Large intestine (tissue), 3 donors: ENCODE results near the gene RASA3. TPM values are rescaled to one million over a fixed set of nuclear protein-coding genes. Genes with fewer than 3 reads are reported as not detected.
"Not testable (repeated sequence)": the region's sequence is repeated elsewhere in the genome, so short reads cannot be mapped to it uniquely, and the experiment has no call there.

Source experiments
- DNase-seq, 2 donors: peaks; one replicate each; pipeline versions ENCODE4 v3.0.0 to v3.0.0-alpha.2; 2013
- H3K27ac ChIP-seq: one replicate; pipeline ENCODE4 v1.5.1; 2013; ENCODE audit warnings: low read length
- H3K27me3 ChIP-seq: 2 replicates; pipeline ENCODE4 v1.6.1; 2013; ENCODE audit warnings: low read length; ENCODE audit not compliant: control insufficient read depth, insufficient read depth
- H3K36me3 ChIP-seq: 2 replicates; pipeline ENCODE4 v1.6.1; 2013; ENCODE audit warnings: low read length; ENCODE audit not compliant: control insufficient read depth, insufficient read depth
- H3K4me1 ChIP-seq: one replicate; pipeline ENCODE4 v1.6.1; 2013; ENCODE audit warnings: low read length; ENCODE audit not compliant: control insufficient read depth, insufficient read depth
- H3K4me3 ChIP-seq: one replicate; pipeline ENCODE4 v1.5.1; 2013; ENCODE audit warnings: low read length
- H3K9me3 ChIP-seq: one replicate; pipeline ENCODE4 v1.6.1; 2013; ENCODE audit warnings: mild to moderate bottlenecking, low read depth, low read length, moderate library complexity; ENCODE audit not compliant: control insufficient read depth
- WGBS: methylation state at CpG from one replicate; pipeline ENCODE4 v1.1.5; 2013; ENCODE audit warnings: low lambda C conversion rate; ENCODE audit not compliant: insufficient coverage; 5-methylcytosine and 5-hydroxymethylcytosine counted together
- polyA plus RNA-seq: library from polyadenylated mRNA; unstranded; fragments of 120-200 nt; gene quantifications from one replicate; pipeline ENCODE4 v1.2.1, GENCODE V29; 2013

Gene RASA3
- polyA plus RNA-seq, 1 donor = 8.3 TPM

GRCh38 chr13:114099918-114100445 lies 32.4 kb downstream of the RASA3 start:
- DNase-seq = no peak
- WGBS = no CpG with 5 or more reads among the region's 25 CpGs
- Histone ChIP-seq H3K4me3 (no peak overlapping the region), H3K36me3 (no peaks in the 10 kb centered on the region), H3K27me3 (no peaks in the 10 kb centered on the region), H3K27ac (no peak overlapping the region), H3K4me1 (no peaks in the 10 kb centered on the region), H3K9me3 (peaks cover 9% of the 10 kb centered on the region)

GRCh38 chr13:114099191-114099590 lies 33.2 kb downstream of the RASA3 start:
- H3K27me3 ChIP-seq = no peaks in the 10 kb centered on the region
- no peaks in the 10 kb centered on the region for H3K4me1 ChIP-seq
- no peak overlapping the region for H3K4me3 ChIP-seq
- no peak overlapping the region for H3K27ac ChIP-seq
- no peaks in the 10 kb centered on the region for H3K36me3 ChIP-seq
- WGBS = no CpG with 5 or more reads among the region's 15 CpGs
- peak; percentile 48 to 53 for DNase-seq
- H3K9me3 ChIP-seq = peaks cover 7% of the 10 kb centered on the region

- not testable (repeated sequence) for H3K27me3 ChIP-seq, H3K4me1 ChIP-seq, DNase-seq, H3K36me3 ChIP-seq, H3K27ac ChIP-seq, H3K4me3 ChIP-seq, H3K9me3 ChIP-seq
- WGBS = no CpG with 5 or more reads among the region's 14 CpGs
Observed at GRCh38 chr13:114098689-114099056, 33.8 kb downstream of the RASA3 start.

GRCh38 chr13:114097893-114098688 lies 34.3 kb downstream of the RASA3 start:
- Histone ChIP-seq H3K9me3 (peaks cover 7% of the 10 kb centered on the region), H3K4me3 (no peak overlapping the region), H3K36me3 (no peaks in the 10 kb centered on the region), H3K27me3 (no peaks in the 10 kb centered on the region), H3K27ac (no peak overlapping the region), H3K4me1 (no peaks in the 10 kb centered on the region)
- WGBS = no CpG with 5 or more reads among the region's 27 CpGs
- no peak for DNase-seq

- H3K4me3 ChIP-seq = no peak overlapping the region
- no peak for DNase-seq
- no peaks in the 10 kb centered on the region for H3K27me3 ChIP-seq
- peaks cover 7% of the 10 kb centered on the region for H3K9me3 ChIP-seq
- H3K4me1 ChIP-seq = no peaks in the 10 kb centered on the region
- no peak overlapping the region for H3K27ac ChIP-seq
- H3K36me3 ChIP-seq = no peaks in the 10 kb centered on the region
- WGBS = 67% methylated on average over 3 of the region's 25 CpGs
Observed at GRCh38 chr13:114097212-114097892, 35.1 kb downstream of the RASA3 start.

GRCh38 chr13:114096811-114097211 lies 35.6 kb downstream of the RASA3 start:
- WGBS = 89% methylated on average over 4 of the region's 18 CpGs
- H3K27me3 ChIP-seq = no peaks in the 10 kb centered on the region
- no peak overlapping the region for H3K27ac ChIP-seq
- H3K9me3 ChIP-seq = peaks cover 7% of the 10 kb centered on the region
- H3K4me1 ChIP-seq = no peaks in the 10 kb centered on the region
- no peak overlapping the region for H3K4me3 ChIP-seq
- no peak for DNase-seq
- no peaks in the 10 kb centered on the region for H3K36me3 ChIP-seq

- no peaks in the 10 kb centered on the region for H3K36me3 ChIP-seq
- H3K27me3 ChIP-seq = no peaks in the 10 kb centered on the region
- no peak overlapping the region for H3K4me3 ChIP-seq
- no CpG with 5 or more reads among the region's 24 CpGs for WGBS
- peaks cover 7% of the 10 kb centered on the region for H3K9me3 ChIP-seq
- H3K4me1 ChIP-seq = no peaks in the 10 kb centered on the region
- no peak overlapping the region for H3K27ac ChIP-seq
- DNase-seq = no peak
Observed at GRCh38 chr13:114096031-114096485, 36.4 kb downstream of the RASA3 start.

GRCh38 chr13:114095486-114095885 lies 36.9 kb downstream of the RASA3 start:
- H3K4me3 ChIP-seq = no peak overlapping the region
- no peak overlapping the region for H3K27ac ChIP-seq
- no peaks in the 10 kb centered on the region for H3K36me3 ChIP-seq
- no peaks in the 10 kb centered on the region for H3K27me3 ChIP-seq
- peaks cover 8% of the 10 kb centered on the region for H3K9me3 ChIP-seq
- H3K4me1 ChIP-seq = no peaks in the 10 kb centered on the region
- no peak for DNase-seq
- no CpG with 5 or more reads among the region's 4 CpGs for WGBS

GRCh38 chr13:114093118-114093517 lies 39.3 kb downstream of the RASA3 start:
- no peaks in the 10 kb centered on the region for H3K36me3 ChIP-seq
- H3K9me3 ChIP-seq = peaks cover 24% of the 10 kb centered on the region
- no peaks in the 10 kb centered on the region for H3K27me3 ChIP-seq
- H3K27ac ChIP-seq = no peak overlapping the region
- DNase-seq = no peak
- no peak overlapping the region for H3K4me3 ChIP-seq
- H3K4me1 ChIP-seq = no peaks in the 10 kb centered on the region

GRCh38 chr13:114092468-114092867 lies 40.0 kb downstream of the RASA3 start:
- Histone ChIP-seq H3K36me3 (no peaks in the 10 kb centered on the region), H3K9me3 (peaks cover 27% of the 10 kb centered on the region), H3K27ac (no peak overlapping the region), H3K27me3 (no peaks in the 10 kb centered on the region), H3K4me3 (no peak overlapping the region), H3K4me1 (no peaks in the 10 kb centered on the region)
- DNase-seq = no peak
- WGBS = no CpG with 5 or more reads among the region's 3 CpGs
